Left colon (tissue), 2 donors: ENCODE results near the gene BEND5. TPM values are rescaled to one million over a fixed set of nuclear protein-coding genes. Genes with fewer than 3 reads are reported as not detected.
A peak's percentile ranks its signal among the peaks of the same experiment; 100 is the strongest.

ENCODE experiments used
- ATAC-seq: fragments of 200-7000 bp; cut with Tn5 transposase; one replicate; pipeline ENCODE4 v1.9.1; 2020; ENCODE audit warnings: mild to moderate bottlenecking, moderate library complexity
- DNase-seq, 2 donors: peaks; one replicate each; pipeline ENCODE4 v3.0.0-alpha.2; 2020
- intact Hi-C, 2 donors: fragments of 100-400 bp; cut with DNase I in 1 of 2; cut with micrococcal nuclease in 1 of 2; formaldehyde crosslinking; loops; one replicate each; pipeline versions ENCODE4 v1.11.2 to v1.14.0; 2022; cut with DNase I, micrococcal nuclease
- long read RNA-seq: library from polyadenylated mRNA; unstranded; transcript quantifications from one replicate; pipeline ENCODE4 v2.0.0, GENCODE V29; 2021
- total RNA-seq, 2 donors: library from RNA; stranded (reverse); fragmentation: NEBNext Ultra II Directional; extraction: Animal tissue kit (Norgen Biotek cat#: 25700); gene quantifications; one replicate each; pipeline ENCODE4 v1.2.1, GENCODE V29; 2021
- donor health status: DM: no; HTN: no; CAD: no.
- donor health status: DM: yes; HTN: yes; CAD: no.

BEND5 gene, protein sequence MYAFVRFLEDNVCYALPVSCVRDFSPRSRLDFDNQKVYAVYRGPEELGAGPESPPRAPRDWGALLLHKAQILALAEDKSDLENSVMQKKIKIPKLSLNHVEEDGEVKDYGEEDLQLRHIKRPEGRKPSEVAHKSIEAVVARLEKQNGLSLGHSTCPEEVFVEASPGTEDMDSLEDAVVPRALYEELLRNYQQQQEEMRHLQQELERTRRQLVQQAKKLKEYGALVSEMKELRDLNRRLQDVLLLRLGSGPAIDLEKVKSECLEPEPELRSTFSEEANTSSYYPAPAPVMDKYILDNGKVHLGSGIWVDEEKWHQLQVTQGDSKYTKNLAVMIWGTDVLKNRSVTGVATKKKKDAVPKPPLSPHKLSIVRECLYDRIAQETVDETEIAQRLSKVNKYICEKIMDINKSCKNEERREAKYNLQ
- 1 to 10 TPM in 1 of 2 donors, under 1 TPM in 1; 0.61 to 2.4 TPM for total RNA-seq
- long read RNA-seq = 0 reads

DNA sequence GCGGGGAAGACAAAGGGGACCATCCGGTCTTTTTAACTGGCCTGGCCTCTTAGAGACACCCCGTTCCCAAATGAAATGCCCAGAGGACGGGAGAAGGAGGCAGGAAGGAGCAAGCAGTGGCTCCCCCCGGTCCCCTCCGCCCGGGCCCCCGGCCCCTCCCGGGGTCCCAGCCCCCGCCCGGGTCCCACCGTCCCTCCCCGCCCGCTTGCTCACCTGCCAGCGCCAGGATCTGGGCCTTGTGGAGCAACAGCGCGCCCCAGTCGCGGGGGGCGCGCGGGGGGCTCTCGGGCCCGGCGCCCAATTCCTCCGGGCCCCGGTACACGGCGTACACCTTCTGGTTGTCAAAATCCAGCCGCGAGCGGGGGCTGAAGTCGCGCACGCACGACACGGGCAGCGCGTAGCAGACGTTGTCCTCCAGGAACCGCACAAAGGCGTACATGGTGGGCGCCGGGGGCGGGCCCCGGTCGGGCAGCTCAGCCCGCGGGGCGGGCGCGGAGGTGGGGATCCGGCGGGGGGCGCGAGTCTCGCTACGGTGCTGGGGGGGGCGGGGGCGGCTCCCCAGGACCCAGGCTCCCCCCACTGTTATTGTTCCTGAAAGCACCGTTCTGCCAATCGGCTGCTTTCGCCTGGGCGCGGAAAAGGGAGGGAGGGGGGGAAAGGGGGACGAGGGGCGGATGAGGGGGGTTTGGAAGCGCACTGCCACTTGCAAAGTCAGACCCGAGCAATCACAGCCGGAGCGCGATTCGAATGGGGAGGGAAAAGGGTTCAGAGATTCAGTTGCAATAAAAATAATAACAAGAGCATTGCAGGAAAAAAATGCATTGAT is at the start of gene BEND5:
BEND5 (minus strand) TSS at position 499 of the 826 bp plus-strand sequence; CDS start at position 439, 60 bp downstream.
- ATAC-seq = peak; percentile 51
- intact Hi-C loops = no loop called here
- DNase-seq = peak; percentile 38 to 42

DNA sequence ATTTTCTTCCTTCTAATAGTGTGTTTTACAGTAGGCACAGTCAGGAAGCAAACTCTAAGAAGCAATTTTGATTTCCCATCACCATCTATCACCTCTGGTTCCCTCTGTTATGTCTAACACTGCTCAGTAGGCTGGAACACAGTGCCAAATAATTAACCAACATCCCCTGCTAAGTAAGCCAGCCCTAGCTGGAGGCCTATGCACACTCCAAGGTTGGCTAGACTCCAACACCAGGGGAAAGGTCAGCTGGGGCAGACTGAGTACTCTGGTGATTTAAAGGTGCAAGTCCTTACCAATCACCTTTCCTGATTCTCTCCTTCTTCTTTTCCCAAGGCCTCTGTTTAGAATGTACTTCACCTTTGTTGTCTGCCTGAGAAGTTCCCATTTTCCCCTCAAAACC is 46.5 kb upstream of the BEND5 start:
- intact Hi-C loops = no loop called here
- ATAC-seq (peak; percentile 52), DNase-seq (peak in 1 of 2 donors; percentile 8)

DNA sequence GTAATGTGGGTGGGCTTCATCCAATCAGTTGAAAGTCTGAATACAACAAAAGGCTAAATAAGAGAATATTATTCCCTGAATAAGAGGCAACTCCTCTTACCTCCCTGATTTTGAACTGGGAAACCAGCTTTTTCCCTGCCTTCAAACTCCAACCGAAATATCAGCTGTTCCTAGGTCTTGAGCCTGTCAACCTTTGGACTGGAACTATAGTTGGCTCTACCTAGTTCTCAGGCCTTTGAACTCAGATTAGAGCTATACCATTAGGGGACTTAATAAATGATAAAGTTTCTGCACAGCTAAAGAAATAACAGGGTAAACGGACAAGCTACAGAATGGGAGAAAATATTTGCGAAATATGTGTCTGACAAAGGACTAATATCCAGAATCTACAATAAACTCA is 43.8 kb upstream of the BEND5 start:
- intact Hi-C loops = no loop called here
- ATAC-seq (no peak), DNase-seq (no peak)

DNA sequence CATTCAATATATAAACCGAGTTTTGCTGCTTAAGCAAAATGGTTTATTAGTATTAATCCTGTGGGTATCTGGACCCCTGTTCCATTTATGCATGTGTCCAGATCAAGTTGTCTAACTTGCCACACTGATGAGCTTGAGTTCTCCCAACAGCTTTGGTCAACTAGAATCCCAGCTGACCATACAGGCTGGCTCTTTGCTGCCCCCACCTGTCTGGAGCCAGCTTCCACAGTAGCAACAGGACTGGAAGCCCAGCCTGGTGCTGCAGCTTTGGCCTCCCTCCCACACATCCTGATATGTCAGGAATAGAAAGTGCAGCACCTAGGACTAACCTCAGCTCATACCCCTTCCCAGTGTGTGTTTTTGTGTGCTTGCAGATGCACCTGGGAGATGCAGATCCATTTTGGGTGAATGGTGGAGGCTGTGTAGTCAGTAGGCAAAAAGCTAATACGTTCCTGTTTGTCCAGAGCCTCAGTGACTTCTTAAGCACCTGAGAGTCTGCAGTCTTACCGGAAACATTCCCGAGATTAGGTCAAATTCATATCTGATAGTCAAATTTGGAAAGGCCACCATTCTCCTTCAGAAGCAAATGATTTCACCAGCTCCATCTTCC is 40.9 kb upstream of the BEND5 start:
- ATAC-seq (peak; percentile 68), DNase-seq (peak; percentile 44 to 53)
- intact Hi-C loops = loop anchor here in 1 of 2 donors (10.0 kb wide), 1 partner anchor 123 kb away; no protein-coding TSS in a partner anchor

DNA sequence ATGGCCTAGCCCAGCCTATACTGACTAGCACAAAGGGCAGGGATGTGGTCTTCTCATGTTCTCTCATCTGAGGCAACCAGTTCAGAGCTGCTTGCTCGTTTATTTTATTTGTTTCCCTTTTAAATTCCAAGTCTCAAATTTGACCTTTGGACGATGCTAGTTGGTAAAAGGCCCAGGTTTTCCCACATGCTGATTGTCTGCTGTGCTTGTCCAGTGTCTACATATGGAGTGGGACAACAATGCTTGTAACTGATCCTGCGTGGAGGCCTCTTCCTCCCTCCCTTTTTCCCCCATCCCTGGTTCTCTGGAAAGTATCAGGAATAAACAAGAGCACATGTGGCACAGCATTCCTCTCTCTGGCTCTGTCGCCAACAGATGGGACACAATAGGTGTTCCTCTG is 34.0 kb upstream of the BEND5 start:
- DNase-seq (no peak), ATAC-seq (no peak)
- intact Hi-C loops = loop anchor here in 1 of 2 donors (10.0 kb wide), 1 partner anchor 116 kb away; no protein-coding TSS in a partner anchor

DNA sequence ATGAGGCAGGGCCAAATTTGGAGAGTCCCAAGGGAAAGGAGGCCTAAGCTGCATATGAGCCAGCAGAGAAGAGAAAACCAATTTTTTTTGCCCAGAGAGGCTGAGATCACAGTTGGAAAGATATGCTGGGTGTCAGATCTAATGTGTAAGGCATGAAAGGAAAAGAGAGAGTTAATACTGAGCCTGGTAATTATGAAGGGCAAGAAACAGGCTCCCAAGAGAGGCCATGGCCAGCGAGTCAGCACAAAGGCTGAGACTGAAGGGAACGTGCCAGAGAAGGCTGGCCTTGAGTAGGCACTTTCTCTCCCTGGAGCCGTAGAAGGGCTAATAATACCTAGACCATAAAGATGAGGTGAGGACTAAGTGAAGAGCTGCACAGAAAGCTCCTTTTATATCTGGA is 31.8 kb upstream of the BEND5 start:
- ATAC-seq = no peak
- intact Hi-C loops = no loop called here

DNA sequence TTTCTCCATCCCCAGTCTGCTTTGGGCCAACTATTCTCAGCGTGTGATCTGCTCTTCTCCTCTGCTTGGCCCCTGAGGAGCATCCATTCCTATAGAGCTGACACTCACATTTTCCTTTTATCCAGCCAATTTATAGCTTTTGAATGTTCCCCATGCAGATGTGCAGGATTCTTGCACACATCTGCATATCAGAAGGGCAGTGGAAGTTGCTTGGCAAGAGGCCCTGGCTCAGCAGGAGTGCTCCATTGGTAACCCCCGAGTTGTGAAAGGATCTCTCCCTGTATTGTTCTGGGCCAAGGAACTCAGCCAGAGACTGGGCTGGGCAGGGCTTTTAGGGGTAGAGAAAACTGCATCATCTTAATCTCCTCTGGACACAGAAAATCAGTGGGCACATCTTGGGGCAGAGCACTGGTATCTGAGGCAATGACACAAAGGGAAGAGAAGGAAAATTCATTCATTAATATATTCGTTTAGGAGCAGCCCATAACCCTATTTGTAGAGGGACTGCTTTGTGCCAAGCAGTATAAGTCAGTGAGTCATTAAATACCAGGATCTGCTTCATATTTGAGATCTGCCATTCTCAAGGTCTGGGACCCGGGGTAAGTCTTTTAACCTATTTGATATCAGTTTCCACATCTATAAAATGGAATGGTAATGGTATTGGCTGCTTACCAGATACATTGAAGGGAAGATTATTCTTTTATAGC is 31.0 kb upstream of the BEND5 start:
- DNase-seq (no peak), ATAC-seq (no peak)
- intact Hi-C loops = no loop called here

More for the DNA sequence above, 31.8 kb upstream of the BEND5 start:
- DNase-seq = no peak

DNA sequence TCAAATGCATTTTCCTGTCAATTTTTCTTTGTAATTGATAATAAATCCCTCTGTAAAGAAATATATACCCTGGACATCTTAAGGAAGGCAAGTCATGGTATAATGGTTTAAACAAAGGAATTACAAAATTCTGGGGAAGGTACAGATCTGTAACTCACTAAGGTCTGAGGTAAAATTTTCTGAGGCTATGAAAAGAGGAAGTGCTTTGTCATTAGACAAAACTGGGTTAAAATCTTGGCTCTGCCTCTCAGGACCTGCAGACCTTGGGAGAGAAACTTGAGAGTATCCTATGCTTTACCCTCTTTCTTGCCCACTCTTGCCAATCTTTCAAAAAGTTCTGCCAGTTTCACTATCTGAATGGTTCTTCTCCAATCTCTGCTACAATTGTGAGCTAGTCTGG is 26.8 kb upstream of the BEND5 start:
- intact Hi-C loops = no loop called here
- ATAC-seq (no peak), DNase-seq (no peak)

DNA sequence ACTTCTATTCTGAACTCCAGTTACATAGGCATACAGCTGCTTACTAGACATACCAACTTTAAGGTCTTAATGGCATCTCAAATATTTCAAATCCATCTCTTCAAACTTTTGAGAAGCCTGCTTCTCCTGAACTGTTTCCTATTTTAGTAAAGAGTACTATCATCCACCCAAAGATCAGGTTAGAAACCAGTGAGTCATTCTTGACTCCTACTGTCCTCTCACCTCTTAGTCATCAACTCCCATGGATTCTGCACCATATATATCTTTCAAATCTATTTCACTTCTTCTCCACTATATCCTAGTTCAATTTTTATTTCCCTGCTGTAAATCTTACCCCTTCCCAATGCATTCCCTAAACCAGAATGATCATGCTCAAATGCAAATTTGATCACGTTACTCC is 18.1 kb upstream of the BEND5 start:
- DNase-seq (no peak), ATAC-seq (no peak)
- intact Hi-C loops = no loop called here

DNA sequence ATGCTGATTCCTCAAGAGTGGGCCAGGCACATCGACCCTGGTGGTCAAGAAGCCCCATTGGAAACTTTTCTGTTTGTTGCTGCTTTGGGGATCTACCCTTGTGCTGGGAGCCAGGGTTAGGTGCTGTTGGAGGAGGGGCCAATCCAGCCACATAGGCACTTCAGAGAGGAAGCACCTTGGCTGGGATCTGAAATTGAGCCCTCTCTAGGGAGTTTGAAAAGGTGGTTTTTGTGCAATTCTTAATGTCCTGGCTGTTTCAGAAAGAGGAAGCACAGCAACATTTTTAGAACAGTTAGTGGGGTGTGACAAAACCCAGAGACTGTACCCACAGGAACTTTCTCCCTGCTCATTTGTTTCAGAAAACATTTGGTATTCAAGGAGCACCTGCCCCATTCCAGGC is 17.2 kb upstream of the BEND5 start:
- intact Hi-C loops = no loop called here
- DNase-seq = peak in 1 of 2 donors; percentile 8
- no peak for ATAC-seq

DNA sequence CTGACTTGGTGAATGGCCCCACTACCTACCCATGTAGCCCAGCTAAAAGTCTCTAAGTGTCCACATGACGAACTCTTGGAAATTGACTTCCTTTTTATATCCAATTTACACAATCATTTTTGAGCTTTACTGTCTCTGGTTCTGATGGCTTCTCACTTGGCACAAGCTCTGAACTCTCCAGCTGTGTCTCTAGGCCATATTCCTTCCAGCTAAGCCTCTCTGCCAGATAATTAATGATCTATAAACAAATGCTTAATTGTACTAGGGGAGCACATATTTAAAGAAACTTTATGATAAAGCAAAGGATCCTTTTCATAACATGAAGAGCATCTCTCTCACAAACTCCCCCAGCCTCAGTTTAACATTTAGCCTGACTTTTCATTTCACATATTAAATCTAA is 16.3 kb upstream of the BEND5 start:
- DNase-seq = no peak
- ATAC-seq = no peak
- intact Hi-C loops = no loop called here

DNA sequence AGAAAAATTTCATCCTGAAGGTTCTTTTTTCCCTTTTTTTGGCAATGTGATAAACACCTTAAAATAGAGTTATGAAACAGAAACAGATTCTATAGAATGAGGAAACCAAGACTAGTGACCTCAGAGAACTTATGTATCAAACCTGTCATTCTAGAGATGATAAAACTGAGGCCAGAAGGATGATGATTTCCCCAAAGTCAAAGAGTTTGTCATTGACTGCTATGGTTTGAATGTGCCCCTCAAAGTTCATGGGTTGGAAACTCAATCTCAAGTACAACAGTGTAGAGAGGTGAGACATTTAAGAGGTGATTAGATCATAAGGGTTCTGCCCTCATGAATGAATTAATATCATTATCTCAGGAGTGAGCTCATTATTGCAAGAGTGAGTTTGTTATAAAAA is 13.7 kb upstream of the BEND5 start:
- intact Hi-C loops = no loop called here
- DNase-seq = no peak
- no peak for ATAC-seq

DNA sequence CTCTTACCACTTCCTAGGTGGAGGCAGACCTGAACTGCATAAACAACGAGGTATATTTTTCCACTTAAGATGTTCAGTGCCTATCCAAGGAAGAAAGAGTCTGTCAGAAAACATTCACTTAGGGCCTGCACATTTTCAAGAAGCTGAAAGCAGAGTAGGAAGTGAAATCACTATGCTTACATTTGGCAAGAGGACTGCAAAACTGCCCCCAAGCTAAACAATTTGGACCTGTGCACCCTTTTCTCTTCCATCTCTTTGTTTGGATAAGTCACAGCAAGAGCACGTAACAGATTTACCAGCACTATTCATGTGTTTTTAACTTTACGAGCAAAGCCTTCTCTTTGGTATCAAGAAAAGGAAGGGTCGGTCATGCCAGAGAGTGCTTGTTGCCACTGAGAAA is 13.2 kb upstream of the BEND5 start:
- DNase-seq = no peak
- intact Hi-C loops = no loop called here
- no peak for ATAC-seq

DNA sequence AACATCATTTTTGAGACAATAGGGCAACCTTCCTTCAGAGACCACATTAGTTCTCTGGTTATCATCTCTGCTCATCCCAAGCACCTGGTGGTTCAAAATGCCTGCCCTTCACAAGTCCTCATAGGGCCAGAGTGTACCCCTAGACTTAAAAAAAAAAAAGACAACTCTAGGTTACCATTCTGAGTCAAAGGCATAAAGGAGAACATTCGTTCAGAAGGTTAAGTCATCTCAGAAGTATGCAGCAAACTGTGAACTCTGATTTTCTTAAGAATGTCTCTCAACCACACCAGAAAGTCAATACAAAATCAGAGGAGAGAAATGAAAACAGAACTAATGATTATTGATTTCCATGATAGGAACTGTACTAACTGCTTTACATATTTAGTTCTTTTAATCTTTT is 9.2 kb upstream of the BEND5 start:
- intact Hi-C loops = no loop called here
- DNase-seq (no peak), ATAC-seq (no peak)

DNA sequence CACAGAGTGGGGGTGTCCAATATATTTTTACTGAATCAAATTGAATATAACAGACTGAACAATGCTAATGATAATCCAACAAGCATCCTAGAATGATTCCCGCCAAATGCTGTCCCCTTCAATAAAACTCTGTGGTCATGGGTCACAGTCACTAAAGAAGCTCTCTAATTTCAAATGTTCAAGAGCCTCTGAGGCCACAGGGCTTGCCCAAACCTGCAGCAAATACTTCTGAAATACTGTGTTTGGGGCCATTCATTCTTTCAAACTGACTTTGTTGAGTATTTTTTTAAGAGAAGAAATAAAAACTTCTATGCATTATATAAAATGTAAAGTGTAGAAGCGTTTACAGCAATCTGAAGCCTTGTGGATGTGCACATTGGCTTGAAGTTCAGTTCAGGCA is 7.6 kb upstream of the BEND5 start:
- intact Hi-C loops = no loop called here
- DNase-seq (no peak), ATAC-seq (no peak)

DNA sequence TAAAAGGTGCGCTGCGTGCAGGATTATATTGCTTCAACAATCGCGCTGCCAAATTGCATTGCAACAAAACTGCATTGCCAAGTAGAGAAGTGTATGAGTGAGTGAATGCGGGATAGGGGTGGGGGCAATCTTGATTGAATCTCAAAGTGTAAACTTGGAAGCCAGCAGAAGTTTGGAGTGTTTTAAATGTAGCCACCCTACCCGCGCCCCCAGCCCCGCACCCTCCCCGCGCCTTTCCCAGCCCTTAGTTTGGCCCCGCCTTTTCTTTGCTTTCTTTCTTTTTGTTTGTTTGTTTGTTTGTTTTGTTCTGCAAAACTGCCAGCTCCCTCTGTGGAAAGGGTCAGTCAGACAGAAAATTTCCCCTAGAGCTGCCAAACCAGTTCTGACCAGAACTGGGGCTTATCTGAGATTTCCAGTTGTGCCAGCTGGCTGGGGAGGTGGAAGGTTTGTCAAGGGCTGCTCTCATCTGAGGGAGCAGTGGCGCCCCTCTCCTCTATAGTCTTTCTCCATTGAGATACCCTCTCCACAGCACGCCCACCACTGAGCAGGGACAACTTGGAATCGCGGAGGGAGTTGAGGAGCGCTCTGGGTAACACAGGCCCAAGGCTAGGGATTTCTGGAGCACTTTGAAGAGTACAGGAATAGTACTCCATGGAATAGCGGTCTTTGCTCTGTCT is 666 bp upstream of the BEND5 start:
- peak in 1 of 2 donors; percentile 8 for DNase-seq
- ATAC-seq = peak; percentile 29

DNA sequence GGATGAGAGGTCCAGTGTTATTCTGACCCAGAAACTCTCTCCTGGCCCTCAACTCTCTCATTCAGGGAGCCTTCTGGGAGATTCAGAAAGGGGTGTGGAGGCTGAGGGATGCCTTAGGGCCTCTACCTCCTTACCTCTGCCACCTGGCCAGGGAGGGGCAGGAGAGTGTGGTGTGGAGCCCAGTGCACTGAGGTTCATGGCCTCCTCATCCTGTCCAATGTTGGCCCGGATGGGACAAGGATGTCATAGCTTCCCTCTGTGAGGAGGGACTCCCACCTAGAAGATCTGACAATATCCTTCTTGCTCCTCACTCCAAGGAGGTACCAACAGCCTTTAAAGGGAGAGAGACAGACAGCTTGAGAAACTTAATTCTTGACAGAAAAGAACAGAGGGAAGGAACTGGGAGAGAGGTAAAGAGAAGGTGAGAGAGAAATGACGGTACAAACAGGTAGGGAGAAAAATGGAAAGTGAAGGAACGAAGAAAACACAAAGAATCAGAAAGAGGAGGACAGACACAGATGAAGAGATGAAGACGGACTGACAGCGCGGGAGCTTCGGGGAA is 779 bp downstream of the BEND5 start:
- ATAC-seq (peak; percentile 35), DNase-seq (peak in 1 of 2 donors; percentile 9)
- intact Hi-C loops = no loop called here

More for the DNA sequence above, 666 bp upstream of the BEND5 start:
- intact Hi-C loops = no loop called here

DNA sequence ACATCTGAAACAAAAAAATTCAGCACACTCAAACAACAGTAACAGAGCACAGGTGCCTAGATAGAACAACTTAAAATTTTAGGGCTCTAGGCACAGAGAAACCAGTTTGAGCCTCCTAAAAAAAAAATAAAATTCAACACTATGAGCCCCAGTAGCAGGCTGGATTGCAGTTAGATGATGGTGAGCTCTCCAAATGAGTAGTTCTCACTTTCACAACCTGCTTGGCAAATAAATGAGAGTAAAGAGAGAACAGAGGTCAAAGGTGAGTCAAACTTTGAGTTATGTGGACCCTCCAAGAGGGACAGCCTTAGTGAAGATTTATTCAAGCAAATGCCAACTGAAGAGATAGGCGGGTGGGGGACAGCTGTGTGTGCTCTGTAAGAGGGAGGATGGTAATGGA is 3.6 kb downstream of the BEND5 start:
- intact Hi-C loops = no loop called here
- DNase-seq (no peak), ATAC-seq (no peak)
